NCI-H146 treated with DMSO at 0.1 percent for 48 hours (cell line): Measurements from ENCODE around the gene CEACAM8.
"Not testable (repeated sequence)": the region's sequence is repeated elsewhere in the genome, so short reads cannot be mapped to it uniquely, and the experiment has no call there.

ENCODE experiments used
- DNase-seq: peaks from one replicate; lab custom pipeline; 2025; ENCODE audit not compliant: unreplicated experiment; lab: John Stamatoyannopoulos, UW

Gene CEACAM8

DNA sequence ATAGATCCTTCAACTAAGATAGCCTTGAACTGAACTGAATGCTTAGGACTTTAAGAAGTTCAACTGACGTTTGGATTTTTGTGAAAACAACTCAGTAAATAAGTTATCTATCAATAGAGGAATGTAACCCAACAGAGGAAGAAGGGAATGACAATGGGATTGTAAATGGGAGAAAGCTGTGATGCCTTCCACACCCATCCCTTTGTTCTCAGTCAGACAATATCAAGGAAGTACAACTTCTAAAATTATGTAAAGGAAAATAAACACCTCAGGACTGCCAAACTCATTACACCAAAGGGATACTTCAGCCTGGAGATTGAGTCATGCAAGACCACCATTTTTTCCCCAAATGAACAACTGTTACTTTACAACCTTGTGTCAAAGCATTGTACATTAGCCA is 21.1 kb downstream of the CEACAM8 start:
- DNase-seq: no peak

DNA sequence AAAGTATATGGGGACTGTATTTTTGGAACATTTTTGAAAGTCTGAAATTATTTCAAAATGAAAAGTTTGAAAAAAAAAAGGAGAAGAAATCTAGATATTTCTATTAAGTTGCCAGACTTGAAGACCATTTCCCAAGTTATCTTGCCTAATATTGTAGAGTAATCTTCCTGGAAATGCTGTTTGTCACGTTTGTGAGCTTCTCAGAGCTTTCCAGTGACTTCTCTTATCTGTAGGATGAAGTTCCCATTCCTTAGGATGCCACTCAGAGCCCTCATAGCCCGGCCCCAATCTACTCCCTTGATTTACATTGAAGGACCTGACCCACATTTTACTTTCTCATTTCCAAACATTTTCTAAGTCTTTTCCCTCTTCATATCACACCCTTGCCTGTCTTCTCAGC is 23.6 kb downstream of the CEACAM8 start:
- DNase-seq: no peak

DNA sequence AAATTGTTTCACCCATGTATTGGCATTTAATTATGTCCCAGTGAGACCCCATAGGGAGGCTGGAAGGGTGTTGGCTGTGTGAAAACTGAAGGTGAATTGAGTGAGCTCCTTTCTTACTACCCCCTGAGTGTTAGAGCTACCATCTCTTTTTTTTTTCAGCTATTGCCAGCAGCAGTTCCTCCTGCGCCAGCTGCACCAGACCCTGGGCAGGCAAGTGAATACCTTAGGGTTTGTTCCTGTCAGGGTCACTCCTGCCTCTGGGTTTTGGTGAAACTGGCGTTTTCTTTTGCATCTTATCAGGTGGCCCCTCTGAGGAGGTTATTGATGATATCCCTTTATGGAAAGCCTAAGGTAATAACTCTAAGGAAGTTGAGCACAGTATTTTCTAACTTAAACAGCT is 25.5 kb downstream of the CEACAM8 start:
- DNase-seq: no peak

DNA sequence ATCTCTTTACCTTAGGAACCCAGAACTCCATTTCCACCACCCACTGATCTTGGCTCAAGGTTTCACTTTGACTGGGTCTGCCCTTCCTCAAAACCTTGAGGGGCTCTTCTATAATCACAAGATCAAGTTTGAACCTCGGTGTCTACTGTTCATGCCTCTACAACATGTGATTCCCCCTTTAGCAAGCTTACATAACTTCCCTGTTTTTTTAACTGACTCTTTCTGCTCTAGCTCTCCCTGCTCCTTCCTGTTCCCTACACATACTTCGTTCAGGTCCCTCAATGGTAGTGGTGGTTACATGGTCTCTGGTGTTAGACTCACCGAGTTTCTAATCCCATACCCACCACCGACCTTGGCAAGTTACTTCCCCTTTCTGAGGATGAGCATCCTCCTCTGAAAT is 26.7 kb downstream of the CEACAM8 start:
- no peak for DNase-seq

DNA sequence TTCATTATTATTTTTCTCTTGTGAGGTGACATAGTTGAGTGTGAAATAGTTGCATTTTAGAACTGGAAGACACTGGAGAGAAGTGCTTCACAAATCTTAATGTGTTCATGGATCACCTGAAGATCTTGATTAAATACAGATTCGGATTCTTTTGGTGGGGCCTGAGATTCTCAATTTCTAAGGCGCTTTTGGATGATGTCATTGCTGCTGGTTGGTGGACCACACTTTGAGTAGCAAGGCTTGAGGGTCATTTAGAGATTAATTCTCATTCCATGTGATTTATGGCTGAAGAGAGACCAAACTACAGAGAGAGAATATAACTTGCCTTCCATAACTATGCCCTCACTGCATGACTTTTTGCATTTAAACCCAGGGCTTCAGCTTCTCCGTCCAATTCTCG is 27.2 kb downstream of the CEACAM8 start:
- DNase-seq: no peak

DNA sequence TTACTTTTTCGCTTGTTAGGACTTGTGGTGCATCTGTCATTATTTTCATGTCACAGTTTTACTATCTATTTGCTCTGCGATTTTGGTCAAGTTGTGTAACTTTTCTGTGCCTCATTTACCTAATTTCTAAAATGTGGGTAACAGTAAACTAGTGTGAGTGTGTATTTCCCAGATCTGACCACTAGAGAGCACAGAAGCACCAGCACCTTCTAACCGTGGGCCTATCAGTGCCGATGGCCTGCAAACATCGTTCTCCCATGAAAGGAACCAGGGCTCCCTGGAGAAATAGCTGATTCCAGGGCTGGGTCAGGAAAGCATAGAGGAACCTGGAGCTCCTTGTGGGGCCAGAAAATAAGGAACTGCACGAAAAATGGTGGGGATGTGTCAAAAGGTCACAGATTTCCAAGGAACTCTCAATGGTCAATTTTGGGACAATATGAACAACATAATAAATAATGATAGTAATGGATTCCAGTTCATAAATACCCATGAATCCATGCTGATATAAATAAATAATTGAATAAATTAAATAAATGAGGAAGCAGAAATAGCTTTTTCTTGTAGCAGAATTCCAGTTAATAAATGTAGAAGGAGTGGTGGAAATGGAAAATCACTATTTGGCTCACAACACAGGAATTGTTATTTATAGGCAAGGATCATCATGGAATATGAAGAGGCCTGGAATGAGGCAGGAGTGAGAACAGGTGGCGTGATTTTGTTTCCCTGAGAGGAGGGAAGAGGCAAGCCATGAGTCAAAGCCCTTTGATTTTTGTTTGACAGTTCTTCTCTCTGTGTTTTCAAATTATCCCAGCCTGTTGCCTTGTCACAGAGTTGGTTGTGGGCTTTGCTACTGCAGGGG is 31.1 kb downstream of the CEACAM8 start:
- DNase-seq: peak; percentile 28

DNA sequence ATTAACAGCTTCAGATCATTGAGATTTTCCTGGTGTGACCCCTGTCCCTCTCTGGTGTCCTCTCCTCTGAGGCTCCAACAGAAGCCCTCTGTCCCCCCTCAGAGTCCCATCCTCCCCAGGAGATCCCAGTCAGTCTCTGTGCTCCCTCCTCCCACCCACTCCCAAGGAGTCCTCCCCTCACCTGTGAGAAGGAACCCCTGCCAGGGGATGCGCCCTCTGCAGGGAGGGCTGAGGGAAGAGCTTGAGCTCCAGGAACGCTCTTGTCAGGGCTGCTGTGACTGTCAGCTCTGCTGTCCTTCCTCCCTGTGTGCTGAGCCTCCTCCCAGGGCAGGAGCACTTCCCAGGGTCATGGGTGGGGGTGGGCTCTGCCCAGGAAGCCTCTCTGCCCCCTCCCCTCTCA is 33.2 kb downstream of the CEACAM8 start:
- DNase-seq: no peak

DNA sequence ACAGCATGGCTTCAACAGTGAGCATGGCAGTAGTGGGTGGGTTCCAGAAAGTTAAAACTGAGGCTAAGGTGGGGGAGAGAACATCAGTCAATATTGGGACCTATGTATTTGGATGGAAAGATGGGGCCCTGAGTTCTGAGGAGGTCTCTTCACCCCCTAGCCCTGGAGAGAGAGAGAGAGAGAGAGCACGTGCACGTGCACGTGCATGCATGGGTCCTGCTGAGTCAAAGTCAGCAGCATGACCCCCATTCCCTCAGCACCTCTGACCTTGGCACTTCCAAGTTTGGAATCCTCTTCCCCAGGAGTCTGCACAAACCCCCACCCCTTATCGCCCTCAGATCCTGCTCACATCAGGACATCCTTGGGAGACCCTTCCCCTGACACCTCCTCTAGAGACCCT is 34.0 kb downstream of the CEACAM8 start:
- DNase-seq: no peak

DNA sequence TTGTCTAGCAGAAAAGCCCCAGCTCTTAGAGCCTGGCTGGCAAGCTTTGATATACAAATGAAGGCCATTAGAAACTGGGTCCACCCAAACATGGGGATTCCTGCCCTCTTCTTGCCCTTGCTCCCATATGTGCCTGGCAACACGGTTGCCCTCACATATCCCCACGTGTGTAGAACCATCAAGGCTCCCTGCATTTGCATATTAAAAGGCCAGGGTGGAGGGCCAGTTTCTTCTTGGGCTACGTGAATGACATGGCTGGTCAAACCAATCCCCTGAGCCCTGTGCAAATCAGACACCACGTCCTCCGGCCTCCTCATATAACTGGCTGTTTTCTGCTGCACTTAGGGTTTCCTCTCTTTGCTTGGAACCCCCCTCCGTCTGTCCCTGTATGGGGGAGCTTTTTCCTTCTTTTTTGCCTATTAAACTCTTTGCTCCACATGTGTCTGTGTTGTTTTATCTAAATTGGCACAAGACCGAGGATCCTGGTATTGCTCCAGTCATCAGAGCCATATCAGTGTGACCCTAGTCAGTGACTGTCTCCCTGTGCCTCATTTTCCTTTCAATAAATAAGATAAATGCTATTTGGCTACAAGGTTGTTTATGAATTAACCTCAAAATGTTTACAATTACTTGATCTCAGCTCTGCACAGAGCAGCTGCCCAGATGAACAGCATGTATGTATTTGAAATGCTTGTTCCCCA is 36.1 kb downstream of the CEACAM8 start:
- no peak for DNase-seq

DNA sequence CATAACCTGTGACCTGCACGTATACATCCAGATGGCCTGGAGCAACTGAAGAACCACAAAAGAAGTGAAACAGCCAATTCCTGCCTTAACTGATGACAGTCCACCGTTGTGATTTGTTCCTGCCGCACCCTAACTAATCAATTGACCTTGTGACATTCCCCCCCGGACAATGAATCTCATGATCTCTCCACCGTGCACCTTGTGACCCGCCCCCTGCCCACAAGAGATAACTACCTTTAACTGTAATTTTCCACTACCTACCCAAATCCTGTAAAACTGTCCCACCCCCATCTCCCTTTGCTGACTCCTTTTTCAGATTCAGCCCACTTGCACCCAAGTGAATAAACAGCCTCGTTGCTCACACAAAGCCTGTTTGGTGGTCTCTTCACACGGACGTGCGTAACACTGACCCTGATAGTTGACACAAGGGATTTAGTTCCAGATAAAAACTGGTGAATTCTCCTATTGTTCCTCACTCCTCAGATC is 37.3 kb downstream of the CEACAM8 start:
- not testable (repeated sequence) for DNase-seq

DNA sequence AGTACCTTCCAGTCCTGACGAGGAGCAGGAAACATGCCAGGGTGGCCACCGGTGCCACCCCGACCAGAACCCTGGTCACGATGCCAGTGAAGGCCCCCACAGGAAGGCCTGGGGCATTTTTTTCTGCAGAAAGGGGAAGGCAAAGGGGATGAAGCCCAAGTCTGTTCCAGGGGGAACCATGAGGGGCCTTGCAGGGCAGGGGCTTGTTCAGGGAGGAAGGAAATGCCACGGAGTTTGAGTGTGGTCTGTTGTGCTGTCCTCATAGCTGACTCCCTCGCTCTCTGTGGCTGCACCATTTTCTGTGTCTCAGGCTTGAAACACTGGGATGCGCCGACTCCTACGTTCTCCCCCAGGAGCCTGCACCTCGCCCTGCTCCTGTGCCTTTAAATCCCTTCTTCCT is 38.9 kb downstream of the CEACAM8 start:
- no peak for DNase-seq

DNA sequence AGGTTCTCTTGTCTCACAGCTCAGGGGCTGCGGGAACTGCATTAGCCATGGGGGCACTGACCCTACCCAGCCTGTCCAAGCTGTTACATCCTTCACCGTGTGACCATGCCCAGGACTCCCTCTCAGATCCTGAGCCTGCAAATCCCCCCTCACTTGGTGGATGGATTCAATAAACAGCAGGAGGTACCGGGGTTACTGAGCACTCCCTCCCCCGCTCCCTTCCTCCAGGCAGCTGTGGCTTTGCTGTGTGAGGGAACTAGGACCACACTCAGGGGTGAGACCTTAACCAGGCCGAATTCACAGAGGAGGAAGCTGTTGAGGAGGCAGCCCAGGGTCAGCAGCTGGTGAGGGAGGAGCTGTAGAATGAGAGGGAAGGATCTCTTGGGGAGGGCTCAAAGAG is 39.4 kb downstream of the CEACAM8 start:
- no peak for DNase-seq

DNA sequence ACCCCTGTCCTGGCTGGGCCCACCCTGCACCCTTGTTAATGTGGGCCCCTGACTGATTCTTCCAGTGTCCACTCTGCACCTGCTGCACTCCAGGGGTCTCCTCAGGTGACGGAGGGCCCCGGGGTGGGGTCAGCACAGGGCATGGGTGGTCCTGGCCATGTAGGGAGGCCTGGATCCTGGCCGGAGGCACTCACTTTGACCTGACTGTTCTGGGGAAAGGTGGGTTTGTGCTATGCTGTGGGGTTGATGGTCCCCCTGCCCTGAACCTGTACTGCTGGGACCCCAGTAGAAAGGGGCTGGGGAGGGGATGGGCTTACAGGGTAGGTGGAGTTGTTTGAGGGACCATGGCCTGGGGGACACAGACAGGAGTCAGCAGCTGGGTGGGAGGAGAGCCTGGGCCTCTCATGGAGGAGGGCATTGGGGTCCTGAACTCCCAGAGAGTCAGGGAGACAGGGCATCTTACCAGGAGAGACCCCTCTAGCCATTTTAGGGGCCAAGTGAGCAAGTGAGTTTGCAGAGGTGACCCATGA is 40.6 kb downstream of the CEACAM8 start:
- DNase-seq: no peak

DNA sequence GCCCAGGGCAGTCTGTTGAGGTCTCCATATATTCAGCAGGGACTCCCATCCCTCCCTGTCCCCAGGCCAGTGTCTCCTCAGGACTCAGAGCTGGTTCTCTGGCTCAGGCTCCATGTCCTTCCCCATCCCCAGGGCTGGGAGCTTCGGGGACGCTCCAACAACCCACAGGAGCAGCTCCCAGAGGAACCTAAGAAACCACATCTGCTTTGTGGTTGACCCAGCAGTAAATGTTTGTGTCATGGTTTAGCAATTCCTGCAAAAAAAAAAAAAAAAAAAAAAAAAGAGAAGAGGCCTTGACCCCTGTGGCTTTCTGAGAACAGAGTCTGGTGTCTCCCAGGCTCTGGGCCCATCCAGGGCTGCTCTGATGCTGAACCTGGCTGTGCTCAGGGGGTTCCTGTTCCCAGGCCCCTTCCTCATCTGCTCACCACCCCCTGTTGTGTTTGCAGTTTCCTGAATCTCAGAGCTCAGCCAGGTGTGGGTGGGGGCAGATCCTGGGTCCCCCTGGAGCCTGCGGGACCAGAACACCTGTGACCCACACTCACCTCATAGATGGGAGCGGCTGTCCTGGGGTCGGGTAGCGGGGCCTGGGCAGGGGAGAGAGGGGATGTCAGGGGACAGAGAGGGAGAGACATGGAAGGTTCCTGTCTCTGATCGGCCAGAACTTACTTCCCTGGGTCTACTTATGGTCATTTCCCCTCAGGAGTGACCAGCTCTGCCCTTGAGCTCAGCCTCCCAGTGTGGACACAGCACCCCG is 41.3 kb downstream of the CEACAM8 start:
- DNase-seq: no peak

DNA sequence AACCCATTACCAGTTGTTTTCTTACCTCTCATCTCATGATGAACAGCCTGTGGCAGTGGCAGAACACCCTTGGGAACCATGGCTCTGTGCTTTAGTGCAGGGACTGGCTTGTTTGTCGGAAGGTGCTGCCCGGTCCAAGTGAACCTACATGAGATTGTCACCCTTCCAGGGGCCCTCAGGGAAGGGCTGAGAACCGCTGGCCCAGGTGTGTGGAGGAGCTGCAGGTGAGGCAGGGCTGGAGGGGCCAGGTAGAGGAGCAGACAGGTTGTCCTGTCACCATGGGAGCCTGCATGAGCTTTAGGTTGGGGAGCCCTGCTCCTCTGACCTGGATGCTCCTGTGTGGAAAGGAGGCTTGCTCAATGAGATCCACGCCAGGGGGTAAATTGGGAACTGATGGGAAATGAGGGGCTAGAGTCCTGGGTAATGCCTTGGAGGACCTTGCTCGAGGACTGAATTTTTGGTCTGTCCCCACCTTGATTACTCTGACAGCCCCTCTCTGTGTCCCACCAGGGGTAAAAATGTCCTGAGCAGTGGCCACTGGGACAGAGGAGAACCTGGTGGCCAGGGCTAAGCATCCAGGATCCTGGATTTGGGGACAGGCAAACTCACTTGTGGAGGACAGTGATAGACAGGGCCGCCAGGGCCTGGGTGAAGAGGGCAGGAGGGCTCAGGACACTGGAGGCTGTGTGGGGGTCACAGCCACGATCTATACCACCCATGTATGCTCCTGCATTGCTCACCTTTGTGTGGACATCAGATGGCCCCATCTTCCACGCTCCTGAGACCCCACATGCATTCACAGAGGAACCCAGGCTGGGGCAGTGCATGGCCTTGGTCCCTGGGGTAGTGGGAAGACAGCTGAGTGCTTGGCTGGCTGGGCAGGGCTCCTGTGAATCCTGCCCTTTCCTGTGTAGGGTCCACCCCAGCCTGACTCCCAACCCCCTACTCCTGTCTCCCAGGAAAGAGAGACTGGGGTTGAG is 42.3 kb downstream of the CEACAM8 start:
- no peak for DNase-seq

DNA sequence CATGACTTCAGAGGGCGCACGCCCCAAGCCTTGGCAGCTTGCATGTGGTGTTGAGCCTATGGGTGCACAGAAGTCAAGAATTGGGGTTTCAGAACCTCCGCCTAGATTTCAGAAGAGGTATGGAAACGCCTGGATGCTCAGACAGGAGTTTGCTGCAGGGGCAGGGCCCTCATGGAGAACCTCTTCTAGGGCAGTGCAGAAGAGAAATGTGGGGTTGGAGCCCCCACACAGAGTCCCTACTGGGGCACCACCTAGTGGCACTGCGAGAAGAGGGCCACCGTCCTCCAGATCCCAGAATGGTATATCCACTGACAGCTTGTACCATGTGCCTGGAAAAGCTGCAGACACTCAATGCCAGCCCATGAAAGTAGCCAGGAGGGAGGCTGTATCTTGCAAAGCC is 44.2 kb downstream of the CEACAM8 start:
- not testable (repeated sequence) for DNase-seq

DNA sequence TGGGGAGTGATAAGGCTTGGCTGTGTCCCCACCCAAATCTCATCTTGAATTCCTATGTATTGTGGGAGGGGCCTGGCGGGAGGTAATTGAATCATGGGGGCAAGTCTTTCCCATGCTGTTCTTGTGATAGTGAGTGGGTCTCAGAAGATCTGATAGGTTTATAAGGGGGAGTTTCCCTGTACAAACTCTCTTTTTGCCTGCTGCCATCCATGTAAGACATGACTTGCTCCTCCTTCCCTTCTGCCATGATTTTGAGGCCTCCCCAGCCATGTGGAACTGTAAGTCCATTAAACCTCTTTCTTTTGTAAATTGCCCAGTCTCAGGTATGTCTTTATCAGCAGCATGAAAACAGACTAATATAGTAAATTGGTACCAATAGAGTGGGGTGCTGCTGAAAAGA is 45.7 kb downstream of the CEACAM8 start:
- not testable (repeated sequence) for DNase-seq

DNA sequence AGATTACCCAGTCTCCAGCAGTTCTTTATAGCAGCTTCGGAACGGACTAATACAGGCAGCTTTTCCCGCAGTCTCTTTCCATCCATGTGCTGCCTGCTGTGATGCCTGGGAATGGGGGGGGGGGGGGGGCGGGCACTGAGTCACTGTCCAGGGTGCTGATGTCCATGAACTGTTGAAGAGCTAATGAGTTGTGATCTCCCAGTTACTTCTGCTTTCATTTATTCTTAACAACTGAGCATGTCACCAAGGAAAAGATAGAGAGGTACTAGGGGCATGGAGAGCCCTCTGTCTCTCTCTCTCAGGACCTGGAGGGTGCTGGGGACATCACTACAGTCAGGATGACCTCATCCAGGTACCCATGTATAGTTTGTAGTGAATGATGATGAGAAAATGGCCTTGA is 46.2 kb downstream of the CEACAM8 start:
- no peak for DNase-seq

DNA sequence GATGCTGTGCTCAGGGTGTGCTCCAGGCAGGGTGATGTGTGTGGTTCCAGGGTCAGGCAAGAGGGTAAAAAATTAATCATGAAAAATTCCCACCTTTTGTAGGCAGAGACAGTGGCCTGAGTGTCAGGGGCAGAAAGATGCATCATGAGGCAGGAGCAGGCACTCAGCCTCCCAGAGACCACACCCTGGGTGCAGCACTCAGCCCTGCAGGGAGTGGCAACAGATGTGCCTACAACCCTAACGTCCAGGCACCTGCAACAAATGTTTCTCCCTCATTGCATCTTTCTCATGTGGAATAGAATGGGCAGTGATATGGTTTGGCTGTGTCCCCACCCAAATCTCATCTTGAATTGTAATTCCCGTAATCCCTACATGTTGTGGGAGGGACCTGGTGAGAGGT is 46.8 kb downstream of the CEACAM8 start:
- DNase-seq: no peak

DNA sequence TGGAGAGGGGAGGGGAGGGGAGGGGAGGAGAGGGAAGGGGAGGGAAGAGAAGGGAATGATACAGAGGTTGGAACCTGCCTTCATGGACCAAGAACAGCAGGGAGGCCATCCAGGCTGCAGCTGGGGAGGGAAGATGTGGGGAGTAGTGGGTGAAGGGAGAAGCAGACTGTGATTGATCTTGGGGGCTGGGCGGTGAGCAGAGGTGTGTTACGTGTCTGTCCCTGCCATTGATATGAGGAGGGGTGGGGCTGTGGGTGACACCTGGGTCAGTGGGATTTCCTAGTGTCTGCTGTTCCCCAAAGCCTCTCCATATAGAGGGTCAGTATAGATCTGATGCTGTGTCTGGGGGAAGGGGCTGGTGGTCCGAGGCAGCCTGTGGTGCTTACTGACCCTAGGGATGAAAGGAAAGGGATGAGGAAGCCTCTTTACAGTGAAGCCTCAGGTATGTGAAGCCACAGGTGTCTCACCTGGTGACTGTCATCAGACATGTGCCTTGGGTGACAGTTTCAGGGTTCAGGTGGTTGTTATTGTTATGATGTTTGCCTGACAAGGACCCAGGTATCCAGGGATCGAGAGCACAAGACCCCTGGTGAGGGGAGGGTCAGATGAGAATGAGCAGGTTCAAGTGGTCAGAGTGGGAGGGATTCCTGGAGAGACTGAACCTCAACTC is 47.8 kb downstream of the CEACAM8 start:
- no peak for DNase-seq
